Progenitor cell of endocrine pancreas (in vitro differentiated cells): ENCODE data around the gene ADK. TPM values are rescaled to one million over a fixed set of nuclear protein-coding genes. Genes with fewer than 3 reads are reported as not detected.

ENCODE experiments used
- DNase-seq: peaks from one replicate; pipeline ENCODE4 v3.0.0; 2021; ENCODE audit warnings: low spot score; ENCODE audit not compliant: unreplicated experiment
- H3K27ac Mint-ChIP-seq: 2 replicates; pipeline ENCODE4 v1.8.0; 2021; ENCODE audit warnings: mild to moderate bottlenecking, moderate library complexity, mixed read lengths
- H3K27me3 Mint-ChIP-seq: 2 replicates; pipeline ENCODE4 v1.8.0; 2021; ENCODE audit warnings: mixed read lengths
- H3K36me3 Mint-ChIP-seq: 2 replicates; pipeline ENCODE4 v1.8.0; 2022; ENCODE audit warnings: mixed read lengths; ENCODE audit not compliant: insufficient read depth
- H3K4me1 Mint-ChIP-seq: 2 replicates; pipeline ENCODE4 v1.8.0; 2021; ENCODE audit warnings: low read depth, mixed read lengths
- H3K4me3 Mint-ChIP-seq: 2 replicates; pipeline ENCODE4 v1.8.0; 2021; ENCODE audit warnings: low read depth, mild to moderate bottlenecking, moderate library complexity, mixed read lengths
- H3K9me3 Mint-ChIP-seq: 2 replicates; pipeline ENCODE4 v1.8.0; 2021; ENCODE audit warnings: low read depth, mixed read lengths
- total RNA-seq: library from RNA; stranded (reverse); gene quantifications from 2 replicates; pipeline ENCODE4 v1.2.1, GENCODE V29; 2021
- TF ChIP-seq, protein P1 (sequence below): fragments of 200-600 bp; sonication (generic); IDR thresholded peaks from one replicate; pipeline ENCODE4 v1.5.0; 2021; ENCODE audit warnings: antibody characterized with exemption, mild to moderate bottlenecking; ENCODE audit not compliant: unreplicated experiment

The ADK gene
- total RNA-seq, 1 donor from 2014 or later, result 20.7 TPM

DNA sequence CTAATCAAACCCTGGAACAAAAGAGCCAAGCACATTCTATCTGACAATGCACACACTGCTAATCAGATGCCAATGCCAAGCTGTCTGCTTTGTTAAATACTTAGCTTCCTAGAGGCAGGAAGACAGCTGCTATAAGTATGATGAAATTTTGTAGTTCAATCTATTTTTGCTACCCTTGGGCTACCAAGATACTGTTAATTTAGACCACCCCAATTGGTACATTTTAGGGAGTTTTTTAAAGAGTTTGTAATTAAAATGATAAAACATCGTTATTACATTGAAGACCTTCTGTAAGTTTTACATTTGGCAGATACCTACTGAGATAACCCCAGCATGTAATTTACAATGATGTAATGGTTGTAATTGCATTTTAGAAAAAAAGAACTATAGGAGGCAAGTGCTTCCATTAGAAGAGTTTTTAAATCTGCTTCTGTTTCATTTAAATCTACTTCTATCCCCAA is 268.5 kb downstream of the ADK start:
- H3K9me3 Mint-ChIP-seq, result peaks cover 14% of the 10 kb centered on the region
- peaks cover 10% of the 10 kb centered on the region for H3K36me3 Mint-ChIP-seq
- H3K4me1 Mint-ChIP-seq, result peaks cover 25% of the 10 kb centered on the region
- TF ChIP-seq, protein P1, sequence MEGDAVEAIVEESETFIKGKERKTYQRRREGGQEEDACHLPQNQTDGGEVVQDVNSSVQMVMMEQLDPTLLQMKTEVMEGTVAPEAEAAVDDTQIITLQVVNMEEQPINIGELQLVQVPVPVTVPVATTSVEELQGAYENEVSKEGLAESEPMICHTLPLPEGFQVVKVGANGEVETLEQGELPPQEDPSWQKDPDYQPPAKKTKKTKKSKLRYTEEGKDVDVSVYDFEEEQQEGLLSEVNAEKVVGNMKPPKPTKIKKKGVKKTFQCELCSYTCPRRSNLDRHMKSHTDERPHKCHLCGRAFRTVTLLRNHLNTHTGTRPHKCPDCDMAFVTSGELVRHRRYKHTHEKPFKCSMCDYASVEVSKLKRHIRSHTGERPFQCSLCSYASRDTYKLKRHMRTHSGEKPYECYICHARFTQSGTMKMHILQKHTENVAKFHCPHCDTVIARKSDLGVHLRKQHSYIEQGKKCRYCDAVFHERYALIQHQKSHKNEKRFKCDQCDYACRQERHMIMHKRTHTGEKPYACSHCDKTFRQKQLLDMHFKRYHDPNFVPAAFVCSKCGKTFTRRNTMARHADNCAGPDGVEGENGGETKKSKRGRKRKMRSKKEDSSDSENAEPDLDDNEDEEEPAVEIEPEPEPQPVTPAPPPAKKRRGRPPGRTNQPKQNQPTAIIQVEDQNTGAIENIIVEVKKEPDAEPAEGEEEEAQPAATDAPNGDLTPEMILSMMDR, result no peak
- no peak overlapping the region for H3K4me3 Mint-ChIP-seq
- peak overlapping the region; percentile 95 for H3K27ac Mint-ChIP-seq
- no peak for DNase-seq
- no peaks in the 10 kb centered on the region for H3K27me3 Mint-ChIP-seq

DNA sequence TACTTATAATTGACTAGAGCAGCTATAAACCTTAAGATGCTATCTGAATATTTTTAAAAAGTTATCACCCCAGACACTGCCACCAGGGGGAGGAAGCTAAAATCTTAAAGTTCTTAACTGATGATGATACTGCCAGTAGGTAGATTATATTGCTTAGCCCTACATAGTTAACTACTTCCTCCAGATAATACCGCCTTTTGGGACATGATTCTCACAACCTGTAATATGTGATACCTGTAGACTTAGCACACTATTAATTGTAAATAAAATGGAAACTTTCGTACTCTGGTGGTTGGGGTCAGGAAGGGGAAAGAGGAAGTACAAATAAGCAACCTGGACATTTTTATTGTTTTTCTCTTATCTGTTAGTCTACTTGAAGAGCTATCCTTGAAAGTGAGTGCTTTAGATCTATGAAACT is 268.9 kb downstream of the ADK start:
- H3K9me3 Mint-ChIP-seq, result peaks cover 19% of the 10 kb centered on the region
- no peak for DNase-seq
- H3K4me1 Mint-ChIP-seq, result peaks cover 25% of the 10 kb centered on the region
- TF ChIP-seq, protein P1, result peak; percentile 45
- H3K27ac Mint-ChIP-seq, result no peak overlapping the region
- no peaks in the 10 kb centered on the region for H3K27me3 Mint-ChIP-seq
- no peak overlapping the region for H3K4me3 Mint-ChIP-seq
- H3K36me3 Mint-ChIP-seq, result peaks cover 12% of the 10 kb centered on the region

DNA sequence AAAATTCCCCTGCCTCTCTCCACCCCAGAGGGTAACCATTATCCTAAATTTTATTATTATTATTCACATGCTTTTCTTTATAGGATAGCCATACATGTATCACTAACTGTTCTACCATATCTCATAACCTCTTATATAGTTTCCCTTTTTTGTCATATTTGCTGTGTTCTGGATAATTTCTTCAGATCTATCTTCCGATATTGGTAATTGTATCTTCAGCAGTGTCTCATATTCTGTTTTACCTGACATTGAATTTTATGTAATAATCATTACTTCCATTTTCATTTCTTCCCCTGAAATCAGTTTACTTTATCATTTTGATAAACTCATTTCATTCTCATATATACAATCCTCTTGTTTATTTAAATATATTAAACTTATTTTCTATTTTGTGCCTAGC is 273.5 kb downstream of the ADK start:
- peaks cover 12% of the 10 kb centered on the region for H3K36me3 Mint-ChIP-seq
- no peak for DNase-seq
- H3K4me3 Mint-ChIP-seq, result no peak overlapping the region
- peaks cover 19% of the 10 kb centered on the region for H3K9me3 Mint-ChIP-seq
- H3K27ac Mint-ChIP-seq, result no peak overlapping the region
- peaks cover 6% of the 10 kb centered on the region for H3K4me1 Mint-ChIP-seq
- no peaks in the 10 kb centered on the region for H3K27me3 Mint-ChIP-seq
- TF ChIP-seq, protein P1, result no peak

DNA sequence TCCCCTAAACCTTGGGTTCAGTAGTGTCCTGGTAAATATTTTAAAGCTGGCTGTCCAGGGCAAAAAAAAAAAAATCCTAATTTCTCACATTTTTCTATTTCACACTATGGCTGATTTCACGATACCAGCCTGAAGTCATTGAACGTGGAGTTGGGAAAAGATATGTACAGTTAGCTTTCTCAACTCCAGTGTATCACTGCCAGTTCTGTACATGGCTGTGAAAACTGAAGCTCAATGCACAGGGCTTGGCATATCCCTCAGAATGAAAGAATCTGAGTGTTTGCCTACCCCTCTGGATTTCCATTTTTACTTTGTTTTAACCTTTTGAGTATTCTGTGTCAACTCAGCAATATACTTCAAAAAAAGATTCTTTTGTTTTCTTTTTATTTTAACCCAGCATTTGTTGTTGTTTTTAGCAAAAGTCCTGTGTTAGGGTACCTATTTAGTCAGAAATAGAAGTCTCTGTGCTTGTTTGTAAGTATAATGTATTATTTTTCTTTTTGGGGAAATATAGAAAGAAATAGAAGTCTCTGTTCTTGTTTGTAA is 274.5 kb downstream of the ADK start:
- Mint-ChIP-seq H3K36me3 (peaks cover 12% of the 10 kb centered on the region), H3K27ac (no peak overlapping the region), H3K27me3 (no peaks in the 10 kb centered on the region), H3K4me3 (no peak overlapping the region), H3K9me3 (peaks cover 19% of the 10 kb centered on the region), H3K4me1 (peaks cover 1% of the 10 kb centered on the region)
- no peak for DNase-seq
- TF ChIP-seq, protein P1, result no peak

DNA sequence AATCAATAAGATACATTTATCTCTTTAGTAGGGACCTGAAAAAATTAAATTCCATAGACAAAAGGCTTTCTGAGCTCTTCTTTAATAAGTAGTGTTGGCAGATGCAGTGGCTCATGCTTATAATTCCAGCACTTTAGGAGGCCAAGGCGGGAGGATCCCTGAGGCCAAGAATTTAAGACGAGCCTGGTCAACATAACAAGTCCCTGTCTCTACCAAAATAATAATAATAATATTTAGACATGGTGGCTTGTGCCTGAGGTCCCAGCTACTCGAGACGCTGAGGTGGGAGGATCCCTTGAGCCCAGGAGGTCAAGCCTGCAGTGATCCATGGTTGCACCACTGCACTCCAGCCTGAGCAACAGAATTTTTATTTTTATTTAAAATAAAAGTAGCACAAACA is 280.8 kb downstream of the ADK start:
- peaks cover 4% of the 10 kb centered on the region for H3K36me3 Mint-ChIP-seq
- no peaks in the 10 kb centered on the region for H3K27me3 Mint-ChIP-seq
- no peak for DNase-seq
- H3K27ac Mint-ChIP-seq, result no peak overlapping the region
- H3K4me3 Mint-ChIP-seq, result no peak overlapping the region
- TF ChIP-seq, protein P1, result no peak
- peaks cover 10% of the 10 kb centered on the region for H3K4me1 Mint-ChIP-seq
- peaks cover 3% of the 10 kb centered on the region for H3K9me3 Mint-ChIP-seq
